Chondrocyte (in vitro differentiated cells): Measurements from ENCODE around the gene LGALS3. TPM values are rescaled to one million over a fixed set of nuclear protein-coding genes. Genes with fewer than 3 reads are reported as not detected.
"Not testable (repeated sequence)": the region's sequence is repeated elsewhere in the genome, so short reads cannot be mapped to it uniquely, and the experiment has no call there.

ENCODE experiments used
- DNase-seq: peaks from one replicate; pipeline ENCODE4 v3.0.0; 2021; ENCODE audit warnings: mixed read lengths, low spot score
- H3K27ac Mint-ChIP-seq: one replicate; pipeline ENCODE4 v1.8.0; 2021; ENCODE audit warnings: mild to moderate bottlenecking, moderate library complexity, mixed read lengths; ENCODE audit not compliant: unreplicated experiment
- H3K27me3 Mint-ChIP-seq: 2 replicates; pipeline ENCODE4 v1.8.0; 2021; ENCODE audit warnings: low read depth, mixed read lengths
- H3K36me3 Mint-ChIP-seq: 2 replicates; pipeline ENCODE4 v1.8.0; 2021; ENCODE audit warnings: low read depth, mixed read lengths
- H3K4me1 Mint-ChIP-seq: 2 replicates; pipeline ENCODE4 v1.8.0; 2021; ENCODE audit warnings: low read depth, mild to moderate bottlenecking, mixed read lengths
- H3K4me3 Mint-ChIP-seq: one replicate; pipeline ENCODE4 v1.8.0; 2021; ENCODE audit warnings: mild to moderate bottlenecking, moderate library complexity, mixed read lengths; ENCODE audit not compliant: unreplicated experiment
- H3K9me3 Mint-ChIP-seq: 2 replicates; pipeline ENCODE4 v1.8.0; 2021; ENCODE audit warnings: low read depth, mixed read lengths
- long read RNA-seq: library from polyadenylated mRNA; stranded (forward); transcript quantifications from one replicate; pipeline ENCODE4 v2.0.0, GENCODE V29; 2021
- total RNA-seq: library from RNA; stranded (reverse); gene quantifications from 3 replicates; pipeline ENCODE4 v1.2.1, GENCODE V29; 2021
- TF ChIP-seq, protein P1 (sequence below): fragments of 200-600 bp; sonication (generic); IDR thresholded peaks from 2 replicates; pipeline ENCODE4 v1.5.0; 2021; ENCODE audit warnings: antibody characterized with exemption, mild to moderate bottlenecking, moderate library complexity

Gene LGALS3
- total RNA-seq = 53.5 to 56.2 TPM (median 54.1 TPM) in 3 replicates
- long read RNA-seq, transcript LGALS3-201 (6 exons, 1,146 nt) = major isoform, 58 of 68 reads
- long read RNA-seq, partial matches to known transcripts = 1 of 68 reads
- long read RNA-seq, other reads (novel, unspliced or antisense) = 5 of 68 reads

GRCh38 chr14:55129086-55129427 lies at the start of gene LGALS3:
Gene LGALS3, plus strand, starts transcription at chr14:55129252. Its CDS starts 8,122 bp downstream, at chr14:55137374.
- Mint-ChIP-seq H3K27ac (peak within 1 kb of the TSS; percentile 81), H3K4me1 (peaks cover 39% of the 10 kb centered on the region), H3K4me3 (peak within 1 kb of the TSS; percentile 81), H3K36me3 (no peaks in the 10 kb centered on the region), H3K9me3 (no peaks in the 10 kb centered on the region), H3K27me3 (no peaks in the 10 kb centered on the region)
- TF ChIP-seq, protein P1, sequence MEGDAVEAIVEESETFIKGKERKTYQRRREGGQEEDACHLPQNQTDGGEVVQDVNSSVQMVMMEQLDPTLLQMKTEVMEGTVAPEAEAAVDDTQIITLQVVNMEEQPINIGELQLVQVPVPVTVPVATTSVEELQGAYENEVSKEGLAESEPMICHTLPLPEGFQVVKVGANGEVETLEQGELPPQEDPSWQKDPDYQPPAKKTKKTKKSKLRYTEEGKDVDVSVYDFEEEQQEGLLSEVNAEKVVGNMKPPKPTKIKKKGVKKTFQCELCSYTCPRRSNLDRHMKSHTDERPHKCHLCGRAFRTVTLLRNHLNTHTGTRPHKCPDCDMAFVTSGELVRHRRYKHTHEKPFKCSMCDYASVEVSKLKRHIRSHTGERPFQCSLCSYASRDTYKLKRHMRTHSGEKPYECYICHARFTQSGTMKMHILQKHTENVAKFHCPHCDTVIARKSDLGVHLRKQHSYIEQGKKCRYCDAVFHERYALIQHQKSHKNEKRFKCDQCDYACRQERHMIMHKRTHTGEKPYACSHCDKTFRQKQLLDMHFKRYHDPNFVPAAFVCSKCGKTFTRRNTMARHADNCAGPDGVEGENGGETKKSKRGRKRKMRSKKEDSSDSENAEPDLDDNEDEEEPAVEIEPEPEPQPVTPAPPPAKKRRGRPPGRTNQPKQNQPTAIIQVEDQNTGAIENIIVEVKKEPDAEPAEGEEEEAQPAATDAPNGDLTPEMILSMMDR = no peak
- no peak for DNase-seq

GRCh38 chr14:55079961-55080360 lies 49.1 kb upstream of the LGALS3 start:
- H3K27me3 Mint-ChIP-seq, DNase-seq, H3K9me3 Mint-ChIP-seq, H3K27ac Mint-ChIP-seq, H3K4me3 Mint-ChIP-seq, H3K4me1 Mint-ChIP-seq, H3K36me3 Mint-ChIP-seq: not testable (repeated sequence)

GRCh38 chr14:55084401-55085059 lies 44.5 kb upstream of the LGALS3 start:
- TF ChIP-seq, protein P1 = no peak
- H3K9me3 Mint-ChIP-seq = no peaks in the 10 kb centered on the region
- H3K27ac Mint-ChIP-seq = no peak overlapping the region
- DNase-seq = no peak
- no peaks in the 10 kb centered on the region for H3K4me1 Mint-ChIP-seq
- no peaks in the 10 kb centered on the region for H3K36me3 Mint-ChIP-seq
- no peak overlapping the region for H3K4me3 Mint-ChIP-seq
- no peaks in the 10 kb centered on the region for H3K27me3 Mint-ChIP-seq

DNA sequence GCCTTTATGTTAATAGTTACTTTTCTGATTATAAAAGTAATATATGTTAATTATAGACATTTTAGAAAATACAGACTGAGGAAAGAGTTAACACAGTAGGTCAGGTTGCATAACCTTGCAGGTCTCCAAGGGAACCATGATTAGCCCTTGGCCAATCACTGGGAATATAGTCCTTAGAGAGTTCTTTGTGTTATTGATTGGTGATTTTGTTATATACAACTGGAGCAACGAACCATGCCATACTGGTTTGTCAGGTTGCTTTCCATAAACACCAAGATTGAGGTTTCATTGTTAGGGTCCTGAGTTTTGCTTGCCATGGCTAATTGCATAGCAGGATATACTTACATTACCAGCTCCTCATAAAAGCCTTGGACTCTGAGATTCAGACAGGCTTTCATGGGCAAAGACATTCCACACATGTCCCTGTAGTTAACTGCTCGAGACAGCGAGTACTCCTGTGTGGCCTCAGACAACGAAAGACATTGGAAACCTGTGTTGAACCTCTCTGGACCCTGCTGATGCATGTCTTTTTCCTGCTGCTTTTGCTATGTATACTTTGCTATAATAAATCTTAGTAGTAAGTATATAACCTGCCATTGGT lies 43.9 kb upstream of the LGALS3 start:
- Mint-ChIP-seq H3K36me3 (no peaks in the 10 kb centered on the region), H3K4me1 (no peaks in the 10 kb centered on the region), H3K9me3 (no peaks in the 10 kb centered on the region), H3K27me3 (no peaks in the 10 kb centered on the region), H3K4me3 (no peak overlapping the region), H3K27ac (no peak overlapping the region)
- TF ChIP-seq, protein P1 = no peak
- no peak for DNase-seq

DNA sequence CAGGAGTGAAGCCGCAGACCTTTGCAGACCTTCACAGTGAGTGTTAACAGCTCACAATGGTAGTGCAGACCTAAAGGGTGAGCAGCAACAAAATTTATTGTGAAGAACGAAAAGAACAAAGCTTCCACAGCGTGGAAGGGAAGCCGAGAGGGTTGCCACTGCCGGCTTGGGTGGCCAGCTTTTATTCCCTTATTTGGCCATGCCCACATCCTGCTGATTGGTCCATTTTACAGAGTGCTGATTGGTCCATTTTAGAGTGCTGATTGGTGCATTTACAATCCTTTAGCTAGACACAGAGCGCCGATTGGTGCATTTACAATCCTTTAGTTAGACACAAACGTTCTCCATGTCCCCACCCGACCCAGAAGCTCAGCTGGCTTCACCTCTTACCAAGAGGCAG lies 42.1 kb upstream of the LGALS3 start:
- H3K27me3 Mint-ChIP-seq = no peaks in the 10 kb centered on the region
- no peaks in the 10 kb centered on the region for H3K36me3 Mint-ChIP-seq
- TF ChIP-seq, protein P1 = no peak
- H3K4me3 Mint-ChIP-seq = no peak overlapping the region
- H3K27ac Mint-ChIP-seq = no peak overlapping the region
- no peaks in the 10 kb centered on the region for H3K9me3 Mint-ChIP-seq
- H3K4me1 Mint-ChIP-seq = no peaks in the 10 kb centered on the region
- DNase-seq = no peak

DNA sequence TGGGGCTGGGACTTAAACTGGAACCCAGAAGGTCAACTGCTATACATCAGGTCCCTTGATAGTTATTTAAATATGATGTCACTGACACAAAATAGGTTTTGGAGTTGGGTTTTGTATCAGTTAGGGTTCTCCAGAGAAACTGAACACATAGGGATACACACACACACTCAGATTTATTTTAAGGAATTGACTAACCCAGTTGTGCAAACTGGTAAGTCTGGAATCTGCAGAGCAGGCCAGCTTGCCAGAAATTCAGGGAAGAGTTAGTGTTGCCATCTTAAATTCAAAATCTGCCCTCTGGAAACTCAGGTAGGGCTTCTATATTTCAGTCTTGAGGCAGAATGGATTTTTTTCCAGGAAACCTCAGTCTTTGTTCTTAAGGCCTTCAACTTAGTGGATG lies 40.7 kb upstream of the LGALS3 start:
- Mint-ChIP-seq H3K9me3 (no peaks in the 10 kb centered on the region), H3K4me1 (no peaks in the 10 kb centered on the region), H3K27me3 (no peaks in the 10 kb centered on the region), H3K27ac (no peak overlapping the region), H3K36me3 (no peaks in the 10 kb centered on the region), H3K4me3 (no peak overlapping the region)
- no peak for DNase-seq
- TF ChIP-seq, protein P1 = no peak
